ENCODE measurements around the gene MIOS.

DNA sequence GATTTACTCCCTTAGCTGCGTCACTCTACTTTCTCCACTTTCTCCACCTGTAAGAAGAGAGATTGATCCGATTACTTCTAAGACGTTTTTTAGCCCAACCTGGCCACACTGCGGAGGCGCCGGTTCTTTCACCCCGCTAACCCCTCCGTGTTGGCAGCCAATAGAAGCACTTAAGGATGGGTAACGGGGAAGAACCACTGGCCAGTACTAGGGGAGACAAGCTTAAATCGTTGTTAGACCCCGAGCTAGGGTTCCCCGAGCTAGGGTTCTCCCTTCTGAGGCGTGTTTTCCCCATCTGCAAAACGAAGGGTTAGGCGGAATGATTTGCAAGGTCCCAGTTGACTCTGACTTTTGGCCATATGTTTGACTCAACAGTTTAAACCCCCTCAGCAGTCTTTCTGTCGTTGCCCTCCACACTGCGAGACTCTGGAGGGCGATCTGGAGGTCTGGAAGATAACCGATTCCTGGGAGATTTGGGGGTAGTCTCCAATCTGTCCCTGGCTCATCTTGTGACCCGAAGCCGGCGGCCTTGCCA lies 74.5 kb downstream of the MIOS start:
- TF ChIP-seq, protein P1, sequence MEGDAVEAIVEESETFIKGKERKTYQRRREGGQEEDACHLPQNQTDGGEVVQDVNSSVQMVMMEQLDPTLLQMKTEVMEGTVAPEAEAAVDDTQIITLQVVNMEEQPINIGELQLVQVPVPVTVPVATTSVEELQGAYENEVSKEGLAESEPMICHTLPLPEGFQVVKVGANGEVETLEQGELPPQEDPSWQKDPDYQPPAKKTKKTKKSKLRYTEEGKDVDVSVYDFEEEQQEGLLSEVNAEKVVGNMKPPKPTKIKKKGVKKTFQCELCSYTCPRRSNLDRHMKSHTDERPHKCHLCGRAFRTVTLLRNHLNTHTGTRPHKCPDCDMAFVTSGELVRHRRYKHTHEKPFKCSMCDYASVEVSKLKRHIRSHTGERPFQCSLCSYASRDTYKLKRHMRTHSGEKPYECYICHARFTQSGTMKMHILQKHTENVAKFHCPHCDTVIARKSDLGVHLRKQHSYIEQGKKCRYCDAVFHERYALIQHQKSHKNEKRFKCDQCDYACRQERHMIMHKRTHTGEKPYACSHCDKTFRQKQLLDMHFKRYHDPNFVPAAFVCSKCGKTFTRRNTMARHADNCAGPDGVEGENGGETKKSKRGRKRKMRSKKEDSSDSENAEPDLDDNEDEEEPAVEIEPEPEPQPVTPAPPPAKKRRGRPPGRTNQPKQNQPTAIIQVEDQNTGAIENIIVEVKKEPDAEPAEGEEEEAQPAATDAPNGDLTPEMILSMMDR (conservative IDR thresholded peaks at IDR 0.05; ENCODE audit: low read depth, low read length) = no peak
- TF ChIP-seq EZH2 (IDR thresholded peaks at IDR 0.05; ENCODE audit: low read length, unreplicated experiment) = no peak
